PC-9 (cell line): ENCODE results near the gene MON1A. TPM values are rescaled to one million over a fixed set of nuclear protein-coding genes. Genes with fewer than 3 reads are reported as not detected.

Experiments
- BruUV-seq: library from RNA; stranded (reverse); fragments of 400-500 nt; replicated peaks from 2 replicates; lab custom pipeline; 2021; lab: Mats Ljungman, UMichigan
- CTCF ChIA-PET: fragments of 300-600 bp; sonication (Branson Sonifier 250); formaldehyde crosslinking; loops from one replicate; lab custom pipeline; 2022; ENCODE audit warnings: antibody characterized with exemption; lab: Charles Lee
- POLR2A ChIA-PET: fragments of 300-600 bp; sonication (Branson Sonifier 250); formaldehyde crosslinking; loops from one replicate; lab custom pipeline; 2022; ENCODE audit warnings: antibody characterized with exemption; ENCODE audit not compliant: unreplicated experiment; lab: Charles Lee
- DNase-seq, 2 experiments: peaks; one replicate each; pipeline versions ENCODE4 v3.0.0 to v3.0.0-alpha.2; 2015 to 2022; ENCODE audit warnings: mixed read lengths in 1 of 2
- H2AFZ ChIP-seq: fragments of 200-600 bp; sonication (generic); 2 replicates; pipeline ENCODE4 v1.8.1; 2017; ENCODE audit warnings: antibody characterized with exemption
- H3F3A ChIP-seq: fragments of 200-600 bp; sonication (generic); 2 replicates; pipeline ENCODE4 v1.8.1; 2017; ENCODE audit warnings: antibody characterized with exemption, mild to moderate bottlenecking, low read depth; ENCODE audit not compliant: insufficient read depth
- H3K27ac ChIP-seq: fragments of 200-600 bp; sonication (generic); 2 replicates; pipeline ENCODE4 v1.6.1; 2016; ENCODE audit warnings: mixed run types
- H3K27me3 ChIP-seq: fragments of 200-600 bp; sonication (generic); 2 replicates; pipeline ENCODE4 v1.6.1; 2016; ENCODE audit warnings: low read depth, mixed run types; ENCODE audit not compliant: insufficient read depth
- H3K36me3 ChIP-seq: fragments of 200-600 bp; sonication (generic); 2 replicates; pipeline ENCODE4 v1.6.1; 2016; ENCODE audit warnings: low read depth, mixed run types
- H3K4me1 ChIP-seq: fragments of 200-600 bp; sonication (generic); replicated peaks from 2 replicates; pipeline ENCODE4 v1.6.1; 2016; ENCODE audit warnings: mixed run types; ENCODE audit not compliant: insufficient read depth
- H3K4me2 ChIP-seq: fragments of 200-600 bp; sonication (generic); 2 replicates; pipeline ENCODE4 v1.6.1; 2017; ENCODE audit warnings: mixed run types
- H3K4me3 ChIP-seq: fragments of 200-600 bp; sonication (generic); 2 replicates; pipeline ENCODE4 v1.6.1; 2016; ENCODE audit warnings: mixed run types
- H3K79me2 ChIP-seq: fragments of 200-600 bp; sonication (generic); 2 replicates; pipeline ENCODE4 v1.6.1; 2017; ENCODE audit warnings: low read depth, mixed run types
- H3K9me2 ChIP-seq: fragments of 200-600 bp; sonication (generic); 2 replicates; pipeline ENCODE4 v1.8.1; 2017; ENCODE audit warnings: mild to moderate bottlenecking; ENCODE audit not compliant: insufficient read depth
- H3K9me3 ChIP-seq: fragments of 200-600 bp; sonication (generic); 2 replicates; pipeline ENCODE4 v1.8.1; 2016; ENCODE audit warnings: low read depth; ENCODE audit not compliant: insufficient read depth
- H4K20me1 ChIP-seq: fragments of 200-600 bp; sonication (generic); 2 replicates; pipeline ENCODE4 v1.8.1; 2017; ENCODE audit not compliant: insufficient read depth
- CTCF ChIP-seq: fragments of 200-600 bp; sonication (generic); conservative IDR thresholded peaks from 2 replicates; pipeline ENCODE4 v1.6.1; 2017; ENCODE audit warnings: mixed run types, antibody characterized with exemption, mild to moderate bottlenecking, moderate library complexity
- EZH2 ChIP-seq: fragments of 200-600 bp; sonication (generic); IDR thresholded peaks from 2 replicates; pipeline ENCODE4 v1.8.0; 2017; ENCODE audit warnings: antibody characterized with exemption, low read depth
- intact Hi-C: fragments of 100-400 bp; cut with micrococcal nuclease; formaldehyde crosslinking; loops from one replicate; pipeline ENCODE4 v1.10.0; 2022; ENCODE audit not compliant: unreplicated experiment
- total RNA-seq: library from RNA; stranded (reverse); gene quantifications from 2 replicates; pipeline ENCODE4 v1.2.3, GENCODE V29; 2021

MON1A gene
- total RNA-seq, 1 experiment from 2014 or later, result 4.8 TPM

- H4K20me1 ChIP-seq, result no peaks in the 10 kb centered on the region
- no peaks in the 10 kb centered on the region for H3K9me3 ChIP-seq
- H3K4me2 ChIP-seq, result no peak overlapping the region
- peaks cover 13% of the 10 kb centered on the region for H3K4me1 ChIP-seq
- no peak overlapping the region for H2AFZ ChIP-seq
- no peak overlapping the region for H3K27ac ChIP-seq
- no peaks in the 10 kb centered on the region for H3F3A ChIP-seq
- BruUV-seq, result no TSS peak
- CTCF ChIA-PET, result interaction anchor here (0.7 kb wide), 1 partner anchor 106 kb away, joined by 5 read pairs; no protein-coding TSS in a partner anchor
- intact Hi-C loops, result no loop called here
- no peaks in the 10 kb centered on the region for H3K27me3 ChIP-seq
- no peaks in the 10 kb centered on the region for H3K9me2 ChIP-seq
- TF ChIP-seq CTCF, result no peak
- no peak for TF ChIP-seq EZH2
- H3K4me3 ChIP-seq, result no peak overlapping the region
- POLR2A ChIA-PET, result no interaction called here
- no peaks in the 10 kb centered on the region for H3K36me3 ChIP-seq
- DNase-seq, result no peak
- H3K79me2 ChIP-seq, result no peaks in the 10 kb centered on the region
These were observed 1.8 kb downstream of the MON1A start for GRCh38 chr3:49927798-49928197.

- TF ChIP-seq CTCF (no peak), EZH2 (no peak)
- H3K9me2 ChIP-seq, result no peaks in the 10 kb centered on the region
- H2AFZ ChIP-seq, result no peak overlapping the region
- H3K4me3 ChIP-seq, result no peak overlapping the region
- no peaks in the 10 kb centered on the region for H3K27me3 ChIP-seq
- H3K4me2 ChIP-seq, result no peak overlapping the region
- no peak overlapping the region for H3K27ac ChIP-seq
- H3F3A ChIP-seq, result no peaks in the 10 kb centered on the region
- no peaks in the 10 kb centered on the region for H3K36me3 ChIP-seq
- no peaks in the 10 kb centered on the region for H3K9me3 ChIP-seq
- no peak for DNase-seq
- intact Hi-C loops, result no loop called here
- ChIA-PET POLR2A (no interaction called here), CTCF (no interaction called here)
- BruUV-seq, result no TSS peak
- H3K79me2 ChIP-seq, result no peaks in the 10 kb centered on the region
- peaks cover 13% of the 10 kb centered on the region for H3K4me1 ChIP-seq
- no peaks in the 10 kb centered on the region for H4K20me1 ChIP-seq
These were observed 3.4 kb downstream of the MON1A start for GRCh38 chr3:49926117-49926728.

DNA sequence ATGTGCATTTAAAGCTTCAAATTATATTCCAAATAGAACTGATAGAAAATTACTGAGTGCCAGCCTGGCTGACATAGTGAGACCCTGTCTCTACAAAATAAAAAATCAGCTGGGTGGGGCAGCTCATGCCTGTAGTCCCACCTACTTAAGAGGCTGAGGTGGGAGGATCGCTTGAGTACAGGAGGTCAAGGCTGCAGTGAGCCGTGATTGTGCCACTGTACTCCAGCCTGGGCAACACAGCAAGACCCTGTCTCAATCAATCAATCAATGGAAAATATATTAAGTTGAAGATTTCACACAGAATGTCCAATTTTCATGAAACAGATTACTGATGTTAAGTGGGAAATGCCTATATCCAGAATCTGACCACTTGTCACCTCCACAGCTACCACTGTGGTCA is 4.1 kb downstream of the MON1A start:
- POLR2A ChIA-PET, result interaction anchor here (0.6 kb wide), 1 partner anchor 17 kb away, joined by 3 read pairs; no protein-coding TSS in a partner anchor
- Histone ChIP-seq H3K4me1 (peaks cover 13% of the 10 kb centered on the region), H3F3A (no peaks in the 10 kb centered on the region), H3K79me2 (no peaks in the 10 kb centered on the region), H3K4me2 (no peak overlapping the region), H3K27ac (no peak overlapping the region), H3K9me3 (no peaks in the 10 kb centered on the region), H3K4me3 (no peak overlapping the region), H2AFZ (no peak overlapping the region), H3K27me3 (no peaks in the 10 kb centered on the region), H3K9me2 (no peaks in the 10 kb centered on the region), H4K20me1 (no peaks in the 10 kb centered on the region), H3K36me3 (no peaks in the 10 kb centered on the region)
- no peak for DNase-seq
- TF ChIP-seq CTCF (no peak), EZH2 (no peak)
- intact Hi-C loops, result no loop called here
- CTCF ChIA-PET, result no interaction called here
- BruUV-seq, result no TSS peak
